GM13977 (cell line): ENCODE data around the gene ATP8A2.
"Not testable (repeated sequence)": the region's sequence is repeated elsewhere in the genome, so short reads cannot be mapped to it uniquely, and the experiment has no call there.

Source experiments
- DNase-seq: peaks from one replicate; pipeline ENCODE4 v3.0.0; 2012; ENCODE audit warnings: low spot score
- in situ Hi-C: fragments of 300-500 bp; cut with MboI; formaldehyde crosslinking; loops from one replicate; pipeline ENCODE4 v1.12.0; 2022; ENCODE audit warnings: low sequenced_read_pairs, low pct_unique_long_range_greater_than_20kb, mixed read lengths, inconsistent platforms; ENCODE audit not compliant: unreplicated experiment
- TF ChIP-seq, protein P1 (sequence below): IDR thresholded peaks from 2 replicates; pipeline ENCODE4 v1.5.1; 2012; ENCODE audit warnings: mild to moderate bottlenecking, control low read depth; ENCODE audit not compliant: insufficient read depth; ENCODE audit errors: extremely low read depth, missing control alignments

ATP8A2 gene

DNA sequence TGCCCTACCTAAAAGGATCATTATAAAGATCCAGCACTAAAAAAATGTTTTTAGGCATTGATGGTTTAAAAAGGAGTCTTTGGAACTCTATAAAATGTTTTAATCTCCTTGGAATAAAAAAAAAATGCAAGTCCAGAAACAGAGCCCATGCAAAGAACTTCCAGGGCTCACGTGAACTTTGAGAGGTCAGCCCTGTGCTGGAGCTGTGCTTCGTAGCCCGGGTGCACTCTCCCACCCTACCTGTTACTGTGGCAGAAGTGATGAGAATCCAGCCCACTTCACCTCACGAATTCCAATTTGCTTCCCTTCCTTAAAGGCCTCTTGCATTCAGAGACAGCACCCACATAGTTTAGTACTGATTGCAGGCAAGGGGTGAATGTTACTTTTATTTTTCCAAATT lies 412.3 kb downstream of the ATP8A2 start:
- TF ChIP-seq, protein P1, sequence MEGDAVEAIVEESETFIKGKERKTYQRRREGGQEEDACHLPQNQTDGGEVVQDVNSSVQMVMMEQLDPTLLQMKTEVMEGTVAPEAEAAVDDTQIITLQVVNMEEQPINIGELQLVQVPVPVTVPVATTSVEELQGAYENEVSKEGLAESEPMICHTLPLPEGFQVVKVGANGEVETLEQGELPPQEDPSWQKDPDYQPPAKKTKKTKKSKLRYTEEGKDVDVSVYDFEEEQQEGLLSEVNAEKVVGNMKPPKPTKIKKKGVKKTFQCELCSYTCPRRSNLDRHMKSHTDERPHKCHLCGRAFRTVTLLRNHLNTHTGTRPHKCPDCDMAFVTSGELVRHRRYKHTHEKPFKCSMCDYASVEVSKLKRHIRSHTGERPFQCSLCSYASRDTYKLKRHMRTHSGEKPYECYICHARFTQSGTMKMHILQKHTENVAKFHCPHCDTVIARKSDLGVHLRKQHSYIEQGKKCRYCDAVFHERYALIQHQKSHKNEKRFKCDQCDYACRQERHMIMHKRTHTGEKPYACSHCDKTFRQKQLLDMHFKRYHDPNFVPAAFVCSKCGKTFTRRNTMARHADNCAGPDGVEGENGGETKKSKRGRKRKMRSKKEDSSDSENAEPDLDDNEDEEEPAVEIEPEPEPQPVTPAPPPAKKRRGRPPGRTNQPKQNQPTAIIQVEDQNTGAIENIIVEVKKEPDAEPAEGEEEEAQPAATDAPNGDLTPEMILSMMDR: no peak
- DNase-seq: no peak
- in situ Hi-C loops: no loop called here

DNA sequence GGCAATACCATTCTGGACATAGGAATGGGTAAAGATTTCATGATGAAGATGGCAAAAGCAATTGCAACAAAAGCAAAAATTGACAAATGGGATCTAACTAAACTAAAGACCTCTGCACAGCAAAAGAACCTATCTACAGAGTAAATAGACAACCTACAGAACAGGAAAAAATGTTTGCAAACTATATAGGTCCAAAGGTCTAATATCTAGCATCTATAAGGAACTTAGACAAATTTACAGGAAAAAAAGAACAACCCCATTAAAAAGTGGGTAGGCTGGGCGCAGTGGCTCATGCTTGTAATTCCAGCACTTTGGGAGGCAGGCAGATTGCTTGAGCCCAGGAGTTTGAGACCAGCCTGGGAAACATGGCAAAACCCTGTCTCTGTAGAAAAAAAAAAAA lies 418.4 kb downstream of the ATP8A2 start:
- DNase-seq, in situ Hi-C loops: not testable (repeated sequence)

DNA sequence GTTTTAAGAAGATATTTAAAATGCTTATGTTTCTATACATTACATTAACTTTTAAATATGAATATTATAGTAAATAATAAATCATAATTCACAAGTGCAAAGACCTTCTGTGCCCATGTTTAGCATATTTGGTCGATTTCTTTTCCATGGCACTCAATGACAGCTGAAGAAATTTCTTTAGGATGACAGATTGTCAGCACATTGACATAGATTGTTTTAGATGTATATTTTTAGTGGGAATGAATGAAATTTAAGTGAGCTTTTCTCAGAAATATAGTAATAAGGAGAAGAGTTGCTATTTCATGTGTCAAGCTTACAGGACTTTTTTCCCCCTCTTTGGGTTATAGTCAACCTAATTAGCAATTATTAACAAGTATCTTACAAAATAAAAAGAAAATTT lies 423.5 kb downstream of the ATP8A2 start:
- no peak for DNase-seq
- TF ChIP-seq, protein P1: no peak
- in situ Hi-C loops: no loop called here

DNA sequence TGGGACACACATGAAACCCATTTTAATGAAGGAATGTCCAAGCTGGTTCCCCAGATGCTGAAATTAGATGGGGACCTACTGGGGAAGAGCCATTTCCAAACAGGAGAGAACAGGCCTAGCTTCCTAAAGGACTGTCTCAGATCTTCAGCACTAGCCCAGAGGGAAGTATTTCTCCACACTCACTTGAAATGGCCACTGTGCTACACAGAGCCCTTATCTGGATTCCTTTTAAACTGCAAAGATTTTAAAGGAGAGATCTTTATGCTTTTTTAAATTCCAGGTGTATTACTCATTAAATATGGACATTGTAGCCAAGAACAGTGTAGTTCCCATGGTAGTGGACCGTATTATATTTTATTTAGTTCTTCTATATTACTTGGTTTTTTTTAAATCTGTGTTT lies 424.7 kb downstream of the ATP8A2 start:
- TF ChIP-seq, protein P1: no peak
- DNase-seq: no peak
- in situ Hi-C loops: no loop called here

DNA sequence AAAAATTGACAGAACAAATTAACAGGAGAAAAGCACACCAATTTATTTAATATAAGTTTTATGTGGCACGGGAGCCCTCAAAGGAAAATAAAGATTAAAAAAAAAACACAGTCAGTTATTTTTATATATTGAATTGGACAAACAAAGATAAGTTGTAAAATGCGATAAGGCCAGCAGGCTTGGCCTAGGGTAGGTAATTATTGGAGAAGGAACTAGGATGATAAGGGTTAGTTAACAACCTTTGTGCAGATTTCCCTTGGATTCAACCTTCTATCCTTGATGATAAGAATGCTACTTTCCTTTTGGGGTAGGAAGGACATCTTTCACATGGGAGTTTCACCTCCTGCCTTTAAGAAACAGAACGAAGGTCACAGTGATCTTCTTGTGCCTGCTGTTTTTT lies 427.2 kb downstream of the ATP8A2 start:
- in situ Hi-C loops: no loop called here
- TF ChIP-seq, protein P1: no peak
- no peak for DNase-seq

DNA sequence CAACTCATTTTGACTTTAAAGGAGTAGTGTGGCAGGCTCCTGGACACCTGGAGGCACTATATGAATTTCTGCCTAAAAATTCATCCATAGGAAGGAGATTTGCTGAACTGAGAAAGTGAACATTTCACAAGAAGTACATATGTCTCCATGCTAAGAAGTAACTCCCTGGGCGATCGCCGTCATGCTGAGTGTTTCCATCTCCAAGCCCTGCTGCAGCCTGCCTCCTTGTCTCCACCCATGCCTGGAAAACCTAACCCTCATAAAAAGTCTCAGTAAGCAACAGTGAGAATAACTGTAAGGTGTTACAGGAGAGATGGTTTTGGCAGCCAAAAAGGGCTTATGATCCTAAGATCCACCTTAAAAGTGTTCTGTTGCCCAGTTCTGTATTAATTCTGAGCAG lies 428.7 kb downstream of the ATP8A2 start:
- in situ Hi-C loops: no loop called here
- DNase-seq: no peak
- TF ChIP-seq, protein P1: no peak

DNA sequence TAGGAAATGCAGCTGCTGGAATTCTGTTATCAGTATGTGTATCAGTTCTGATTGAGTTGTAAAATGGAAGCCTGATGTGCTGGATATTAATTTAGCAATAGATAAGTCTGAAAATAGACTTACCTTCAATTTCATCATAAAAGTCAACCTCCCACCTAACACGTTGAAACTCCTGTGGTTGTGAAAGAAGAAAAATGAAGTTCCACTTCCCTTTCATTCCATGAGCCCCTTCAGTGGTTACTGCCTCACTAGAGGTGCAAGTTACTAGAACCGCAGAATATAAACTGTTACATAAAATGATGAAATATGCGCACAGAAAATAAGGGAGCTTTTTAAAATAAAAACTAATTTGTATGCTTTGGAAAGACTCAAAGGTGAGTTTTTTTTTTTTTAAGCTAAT lies 430.8 kb downstream of the ATP8A2 start:
- DNase-seq: no peak
- TF ChIP-seq, protein P1: no peak
- in situ Hi-C loops: no loop called here
